HG03558 (cell line): Measurements from ENCODE around the gene HDAC2.
"Not testable (repeated sequence)": the region's sequence is repeated elsewhere in the genome, so short reads cannot be mapped to it uniquely, and the experiment has no call there.

Source experiments
- ATAC-seq: cut with Tn5 transposase; IDR thresholded peaks from one replicate; pipeline ENCODE4 v1.9.1; 2021; ENCODE audit warnings: moderate number of reproducible peaks; ENCODE audit not compliant: unreplicated experiment; ENCODE audit errors: extremely low read depth

HDAC2 gene

DNA sequence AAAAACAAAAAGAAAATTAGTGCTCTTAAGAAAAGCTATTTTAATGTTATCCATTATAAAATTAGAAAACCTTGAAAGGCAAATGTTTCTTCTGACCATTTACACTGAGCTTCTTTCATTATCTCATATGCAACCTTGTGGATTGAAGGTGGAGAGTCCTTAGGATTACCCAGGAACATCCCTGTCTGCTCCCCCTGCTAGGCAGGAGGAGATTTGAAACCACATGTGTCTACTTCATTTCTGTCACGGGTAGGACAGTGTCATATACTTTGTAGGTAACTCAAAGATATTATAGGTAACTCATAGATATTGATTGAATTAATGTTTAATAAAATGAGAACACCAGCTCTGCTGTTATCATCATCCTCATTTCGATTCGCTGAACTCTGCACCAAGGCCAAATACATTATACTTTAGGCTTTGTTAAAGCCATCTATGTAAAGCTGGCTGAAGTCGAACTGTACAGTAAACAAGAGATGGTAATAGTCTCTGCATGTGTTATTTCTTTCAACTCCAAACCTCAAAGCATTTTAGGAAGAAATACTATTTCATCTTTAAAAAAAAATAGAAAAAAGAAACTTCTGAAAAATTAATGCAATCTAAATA is 49.5 kb downstream of the HDAC2 start:
- ATAC-seq = no peak

GRCh38 chr6:113920663-113921267 is 50.2 kb downstream of the HDAC2 start:
- ATAC-seq = no peak

GRCh38 chr6:113910285-113910684 is 60.7 kb downstream of the HDAC2 start:
- ATAC-seq = not testable (repeated sequence)

GRCh38 chr6:113909224-113909856 is 61.6 kb downstream of the HDAC2 start:
- ATAC-seq = peak; percentile 50

DNA sequence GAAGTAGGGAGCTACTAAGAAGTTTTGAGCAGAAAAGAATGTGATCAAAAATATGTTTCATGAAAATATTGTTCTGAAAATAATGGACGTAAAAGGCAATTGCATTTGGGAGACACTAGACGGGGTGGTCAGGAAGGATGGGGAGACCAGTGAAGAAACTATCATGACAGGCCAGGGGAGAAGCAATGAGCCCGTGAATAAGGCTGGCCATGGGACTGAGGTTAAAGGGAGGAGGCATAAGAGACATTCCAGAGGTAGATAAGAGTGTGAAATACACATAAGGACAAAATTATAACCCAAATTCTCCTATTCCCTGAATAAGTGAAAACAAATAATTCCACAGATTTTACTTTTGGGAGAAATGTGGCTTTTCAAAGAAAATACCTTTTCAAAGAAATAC is 62.1 kb downstream of the HDAC2 start:
- no peak for ATAC-seq

DNA sequence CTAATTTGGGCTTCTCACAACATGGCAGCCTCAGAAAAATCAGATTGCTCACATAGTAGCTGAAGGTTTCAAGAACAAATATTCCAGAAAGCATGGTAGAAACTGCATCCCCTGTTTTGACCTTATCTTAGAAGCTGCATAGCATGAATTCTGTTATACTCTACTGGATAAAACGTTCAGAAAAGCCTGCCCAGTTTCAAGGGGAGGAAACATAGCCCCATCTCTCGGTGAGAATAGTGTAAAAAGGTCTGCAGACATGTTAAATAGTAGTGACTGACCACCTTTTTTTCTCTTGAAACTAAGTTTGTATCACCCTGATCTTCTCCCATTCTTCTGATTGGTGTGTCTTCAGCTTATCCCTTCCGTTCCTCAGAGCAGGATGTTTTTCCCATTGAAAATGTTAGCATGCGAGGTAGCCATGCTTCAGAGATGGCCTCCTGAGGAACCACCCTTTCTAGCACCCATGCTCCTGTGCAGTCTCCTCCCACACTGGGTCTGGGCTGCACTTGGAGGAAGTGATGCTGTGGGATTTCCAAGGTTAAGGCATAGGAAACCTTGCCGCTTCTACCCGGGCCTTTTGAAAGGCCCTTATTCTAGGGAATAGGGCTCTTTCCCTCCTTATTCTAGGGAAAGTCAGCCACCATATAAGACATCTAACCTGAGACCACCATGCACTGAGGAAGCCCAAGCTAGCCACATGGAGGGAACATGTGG is 63.7 kb downstream of the HDAC2 start:
- no peak for ATAC-seq

- no peak for ATAC-seq
These were observed 67.2 kb downstream of the HDAC2 start for GRCh38 chr6:113903666-113904330.

- no peak for ATAC-seq
These were observed 69.5 kb downstream of the HDAC2 start for GRCh38 chr6:113901482-113901881.

GRCh38 chr6:113894712-113895674 is 76.0 kb downstream of the HDAC2 start:
- ATAC-seq = no peak

GRCh38 chr6:113893866-113894265 is 77.1 kb downstream of the HDAC2 start:
- no peak for ATAC-seq

DNA sequence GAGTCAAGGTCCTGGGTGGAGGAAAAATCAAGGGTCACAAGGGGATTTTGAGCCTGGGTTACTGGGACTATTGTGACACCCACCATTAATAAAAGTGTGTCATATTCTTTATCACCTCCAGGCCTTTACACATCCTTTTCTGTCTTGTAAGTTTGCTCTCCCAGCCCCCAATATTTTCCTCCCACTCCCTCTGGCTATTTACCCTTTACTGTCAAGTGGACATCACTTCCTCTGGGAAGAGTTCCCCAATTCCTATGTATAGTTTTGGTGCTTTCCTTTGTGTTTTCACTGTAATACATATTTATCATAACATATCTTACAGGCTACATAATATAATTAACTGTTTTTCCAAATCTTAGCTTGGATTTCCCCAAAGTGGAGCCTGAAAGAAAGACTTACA is 77.5 kb downstream of the HDAC2 start:
- no peak for ATAC-seq

DNA sequence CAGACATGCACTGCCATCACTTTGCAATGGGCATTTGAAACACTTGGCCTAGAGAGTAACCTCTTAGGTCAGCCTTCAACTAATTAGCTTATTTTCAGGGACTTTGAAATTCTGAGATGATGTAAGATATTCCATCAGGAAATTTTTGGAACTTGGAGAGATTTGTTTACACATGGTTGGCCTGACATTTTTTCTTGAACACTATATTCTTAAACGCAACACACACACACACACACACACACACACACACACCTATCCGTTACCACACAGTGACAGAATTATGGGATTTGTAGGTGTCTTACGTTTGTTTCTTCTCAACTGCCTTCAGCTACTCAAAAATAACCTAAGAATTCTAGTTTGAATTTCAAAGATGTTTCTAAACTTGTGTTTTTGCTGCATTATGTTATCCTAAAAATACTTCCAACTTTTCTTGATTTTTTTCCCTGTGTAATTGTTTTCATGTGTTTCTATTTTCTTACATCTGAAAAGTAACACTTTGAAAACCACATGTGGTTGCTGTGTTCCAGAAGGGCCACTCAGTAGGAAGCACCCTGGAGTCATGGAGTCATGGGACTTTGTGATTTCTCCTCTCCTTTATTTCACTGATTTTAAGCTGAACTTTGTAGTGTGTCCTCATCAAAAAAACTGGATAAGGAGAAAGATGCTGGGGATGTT is 81.9 kb downstream of the HDAC2 start:
- ATAC-seq = no peak

- ATAC-seq = no peak
These were observed 82.5 kb downstream of the HDAC2 start for GRCh38 chr6:113888493-113888892.

DNA sequence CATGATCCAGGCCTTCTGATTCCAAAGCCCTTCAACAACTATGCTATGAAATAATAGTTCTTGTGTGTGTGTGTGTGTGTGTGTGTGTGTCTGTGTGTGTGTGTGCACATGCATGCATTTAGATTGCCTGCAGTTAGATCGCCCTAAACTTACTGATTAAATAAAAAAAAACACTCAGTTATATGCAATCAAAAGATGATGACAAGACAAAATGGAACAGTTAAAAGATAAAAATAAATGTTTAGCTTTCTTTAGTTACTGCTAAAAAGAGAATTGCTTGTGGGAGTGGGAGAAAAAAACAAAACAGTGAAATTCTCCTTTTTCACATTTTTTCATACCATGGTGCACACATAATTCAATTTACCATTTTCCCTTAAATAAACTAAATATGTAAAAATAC is 84.4 kb downstream of the HDAC2 start:
- no peak for ATAC-seq

GRCh38 chr6:113884011-113884410 is 86.9 kb downstream of the HDAC2 start:
- ATAC-seq = no peak
